ENCODE measurements around the gene LRRC8B.

Gene LRRC8B

DNA sequence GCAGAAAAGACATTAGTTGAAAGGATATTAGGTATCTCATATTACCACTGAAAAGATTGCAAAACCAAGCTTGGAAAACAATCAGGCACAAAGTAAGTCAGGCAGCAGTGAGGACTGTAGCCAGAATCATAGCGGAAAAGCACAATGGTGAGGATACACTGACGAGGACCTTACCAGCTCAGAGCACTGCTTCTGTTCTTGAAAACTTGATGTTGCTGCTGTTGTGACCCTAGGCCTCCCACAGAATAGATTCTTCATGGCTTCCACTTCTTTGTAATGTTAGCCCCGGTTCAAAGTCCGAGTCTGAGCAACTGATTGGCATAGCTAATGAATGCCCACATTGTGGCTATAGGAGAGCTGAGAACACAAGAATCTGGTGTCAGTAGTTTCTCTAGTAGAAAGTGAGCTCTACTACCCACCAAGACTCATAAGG is 63.1 kb downstream of the LRRC8B start:
- no peak for DNase-seq

DNA sequence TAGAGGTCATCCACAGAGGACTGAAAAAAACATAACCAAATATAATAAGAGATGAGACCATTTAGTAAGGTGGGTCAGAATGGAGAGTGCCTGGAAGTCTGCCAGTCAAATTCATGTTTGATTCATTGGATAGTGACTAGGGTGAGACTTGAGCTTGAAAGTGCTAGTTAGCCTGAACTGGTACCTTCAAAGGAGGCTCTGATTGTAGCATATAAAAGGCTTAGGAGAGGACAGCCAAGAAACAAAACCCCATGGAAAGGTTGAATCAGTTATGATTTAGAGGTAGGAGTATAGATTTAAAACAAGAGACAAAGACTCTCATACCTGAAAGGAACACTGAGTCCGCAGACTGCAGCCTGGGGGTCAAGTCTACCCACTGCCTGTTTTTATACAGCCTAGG is 63.9 kb downstream of the LRRC8B start:
- DNase-seq = no peak

DNA sequence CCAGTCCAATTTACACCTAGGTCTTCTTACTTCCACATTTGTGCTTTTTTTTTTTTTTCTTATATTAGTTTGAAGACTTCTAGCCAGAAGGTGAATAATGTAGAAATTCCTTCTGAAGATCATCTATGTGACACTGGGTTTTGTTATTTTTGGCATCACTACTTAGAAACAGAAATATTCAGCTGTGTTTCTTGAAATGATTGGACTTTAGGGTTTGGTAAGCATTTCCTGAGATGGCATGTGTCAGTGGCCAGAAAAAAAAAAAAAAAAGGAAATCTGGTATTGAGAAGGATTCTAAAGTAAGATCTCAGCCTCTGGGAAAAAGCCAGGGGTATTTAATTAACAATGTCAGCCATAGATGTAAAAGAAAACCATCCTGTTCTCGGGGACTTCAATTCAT is 64.9 kb downstream of the LRRC8B start:
- DNase-seq = no peak

DNA sequence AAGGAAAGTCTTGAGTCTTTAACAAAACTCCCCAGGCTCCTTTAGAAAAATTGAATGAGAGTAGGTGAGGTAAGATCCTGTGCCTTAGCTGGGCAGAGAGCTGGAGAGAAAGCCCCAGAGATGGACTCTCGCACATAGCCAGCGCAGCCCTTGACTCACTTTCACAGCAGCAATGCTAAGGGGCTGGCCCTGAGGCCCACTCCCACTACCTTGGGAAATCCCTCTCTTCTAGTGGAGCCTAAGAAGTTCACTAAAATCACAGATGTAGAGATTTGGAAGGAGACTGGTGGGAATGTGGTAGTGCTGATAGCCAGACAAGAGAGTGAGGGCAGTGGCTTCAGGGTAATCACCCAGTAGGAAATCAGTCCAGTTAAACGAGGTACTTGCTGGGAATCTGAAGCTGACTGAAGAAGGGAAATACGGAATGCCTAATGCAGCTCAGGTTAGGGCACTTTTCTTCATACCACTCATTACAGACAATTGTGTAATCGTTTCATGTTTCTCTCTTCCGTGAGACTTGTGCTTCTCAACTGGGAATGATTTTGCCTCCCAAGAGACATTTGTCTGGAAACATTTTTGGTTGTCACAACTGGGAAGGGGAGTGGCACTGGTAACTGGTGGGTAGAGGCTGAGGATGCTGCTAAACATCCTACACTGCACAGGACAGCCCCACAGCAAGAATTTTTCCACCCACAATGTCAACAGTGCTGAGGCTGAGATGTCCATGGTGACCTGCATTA is 65.9 kb downstream of the LRRC8B start:
- DNase-seq = no peak

DNA sequence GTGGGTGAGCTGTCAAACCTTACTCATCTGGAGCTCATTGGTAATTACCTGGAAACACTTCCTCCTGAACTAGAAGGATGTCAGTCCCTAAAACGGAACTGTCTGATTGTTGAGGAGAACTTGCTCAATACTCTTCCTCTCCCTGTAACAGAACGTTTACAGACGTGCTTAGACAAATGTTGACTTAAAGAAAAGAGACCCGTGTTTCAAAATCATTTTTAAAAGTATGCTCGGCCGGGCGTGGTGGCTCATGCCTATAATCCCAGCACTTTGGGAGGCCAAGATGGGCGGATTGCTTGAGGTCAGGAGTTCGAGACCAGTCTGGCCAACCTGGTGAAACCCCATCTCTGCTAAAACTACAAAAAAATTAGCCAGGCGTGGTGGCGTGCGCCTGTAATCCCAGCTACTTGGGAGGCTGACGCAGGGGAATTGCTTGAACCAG is 68.3 kb downstream of the LRRC8B start:
- peak; percentile 63 for DNase-seq

DNA sequence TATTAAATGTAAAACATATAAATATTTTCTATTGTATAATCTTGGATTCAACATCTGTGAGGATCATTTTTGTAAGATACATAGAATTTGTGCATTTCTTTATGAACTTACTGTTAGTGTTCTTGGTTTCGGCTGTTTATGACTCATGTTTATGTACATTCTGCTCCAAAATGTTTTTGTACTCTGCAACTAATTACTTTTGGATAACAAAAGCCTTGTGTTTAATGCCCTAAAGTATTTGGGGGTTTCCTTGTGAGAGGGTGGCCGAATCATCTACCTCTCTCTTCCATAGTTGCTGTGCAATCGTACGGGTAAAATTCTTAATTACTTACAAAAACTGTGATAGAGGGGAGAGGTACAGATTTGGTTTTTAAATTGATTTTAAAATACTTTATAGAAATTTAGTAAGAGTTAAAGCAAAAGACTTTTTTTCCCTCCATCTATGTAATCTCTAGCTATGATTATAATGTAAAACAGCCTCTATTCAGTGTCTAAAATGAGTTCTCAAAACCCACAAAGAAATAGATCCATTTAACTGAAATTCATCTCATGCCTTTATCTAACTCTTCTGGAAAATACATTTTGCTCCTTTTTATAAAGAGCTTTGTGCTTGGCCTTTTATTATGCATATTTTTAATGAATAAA is 69.6 kb downstream of the LRRC8B start:
- DNase-seq = no peak

DNA sequence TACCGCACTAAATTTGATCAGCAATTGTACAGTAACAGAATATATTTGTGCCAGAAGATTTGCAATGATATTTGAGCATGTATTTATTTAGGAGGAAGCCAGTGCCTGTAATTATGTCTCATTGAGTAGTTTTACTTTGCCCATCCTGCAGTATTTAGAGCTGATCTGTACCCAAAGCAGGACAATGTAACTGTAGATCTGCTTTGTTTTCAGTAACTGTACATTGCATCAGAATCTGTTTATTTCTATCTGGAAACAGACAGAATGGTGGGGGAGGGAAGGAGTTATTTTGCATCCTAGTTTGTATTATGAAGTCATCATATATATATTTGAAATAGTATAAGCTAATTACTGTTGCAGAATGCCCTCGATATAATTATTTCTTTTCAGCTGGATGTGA is 72.1 kb downstream of the LRRC8B start:
- DNase-seq = no peak

DNA sequence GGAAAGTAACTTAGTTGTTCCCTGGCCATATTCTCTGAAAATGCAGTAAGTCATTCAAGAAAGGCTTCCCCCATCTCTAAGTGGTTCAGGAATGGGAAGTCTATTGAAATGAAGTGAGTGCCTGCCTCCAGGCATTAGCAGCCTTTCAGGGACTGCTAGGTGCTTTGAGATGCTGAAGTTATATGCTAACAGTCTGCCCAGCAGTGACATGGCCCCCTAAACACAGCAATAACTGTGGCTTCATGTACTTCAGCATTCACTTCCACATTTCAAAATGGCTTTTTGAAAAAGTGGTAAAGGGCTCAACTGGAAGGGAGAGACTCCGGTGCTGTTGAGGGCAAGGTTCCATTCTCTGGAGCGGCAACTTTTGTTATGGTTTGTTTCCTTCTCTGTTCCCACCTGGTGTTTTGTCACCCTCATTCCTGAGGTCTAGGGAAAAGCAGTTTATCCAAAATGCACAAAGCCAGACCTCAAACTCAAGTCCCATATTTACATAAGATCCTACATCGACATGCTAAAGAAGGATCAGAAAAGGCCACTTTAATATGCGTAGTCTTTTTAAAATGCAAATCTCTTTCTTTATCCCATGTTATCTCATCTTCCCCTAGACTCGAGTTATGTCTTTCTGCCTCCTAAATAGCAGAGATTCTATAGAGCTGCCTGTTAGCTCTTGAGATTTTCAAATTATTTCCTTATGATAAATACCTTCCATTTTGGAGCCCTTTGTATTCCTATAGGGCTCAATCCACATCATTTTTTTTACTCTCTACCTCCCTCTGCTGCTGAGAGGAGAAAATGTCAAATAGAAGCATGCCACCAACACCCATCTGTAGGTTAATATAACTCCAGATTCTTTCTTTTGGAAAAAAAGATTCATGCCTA is 74.1 kb downstream of the LRRC8B start:
- peak; percentile 39 for DNase-seq

DNA sequence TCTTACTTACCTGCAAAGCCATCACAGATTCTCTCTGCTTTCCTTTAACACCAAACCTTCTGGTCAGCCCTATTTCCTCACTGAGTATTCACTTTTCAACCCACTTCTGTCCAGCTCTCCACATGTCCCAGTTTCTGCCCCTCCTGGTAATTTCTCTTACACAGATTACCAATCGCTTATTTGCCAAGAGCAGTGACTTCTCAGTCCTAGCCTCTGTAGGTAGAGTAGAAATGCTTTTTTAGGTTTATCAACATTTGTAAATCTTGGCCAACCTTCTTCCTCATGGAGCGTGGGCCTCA is 74.7 kb downstream of the LRRC8B start:
- no peak for DNase-seq

DNA sequence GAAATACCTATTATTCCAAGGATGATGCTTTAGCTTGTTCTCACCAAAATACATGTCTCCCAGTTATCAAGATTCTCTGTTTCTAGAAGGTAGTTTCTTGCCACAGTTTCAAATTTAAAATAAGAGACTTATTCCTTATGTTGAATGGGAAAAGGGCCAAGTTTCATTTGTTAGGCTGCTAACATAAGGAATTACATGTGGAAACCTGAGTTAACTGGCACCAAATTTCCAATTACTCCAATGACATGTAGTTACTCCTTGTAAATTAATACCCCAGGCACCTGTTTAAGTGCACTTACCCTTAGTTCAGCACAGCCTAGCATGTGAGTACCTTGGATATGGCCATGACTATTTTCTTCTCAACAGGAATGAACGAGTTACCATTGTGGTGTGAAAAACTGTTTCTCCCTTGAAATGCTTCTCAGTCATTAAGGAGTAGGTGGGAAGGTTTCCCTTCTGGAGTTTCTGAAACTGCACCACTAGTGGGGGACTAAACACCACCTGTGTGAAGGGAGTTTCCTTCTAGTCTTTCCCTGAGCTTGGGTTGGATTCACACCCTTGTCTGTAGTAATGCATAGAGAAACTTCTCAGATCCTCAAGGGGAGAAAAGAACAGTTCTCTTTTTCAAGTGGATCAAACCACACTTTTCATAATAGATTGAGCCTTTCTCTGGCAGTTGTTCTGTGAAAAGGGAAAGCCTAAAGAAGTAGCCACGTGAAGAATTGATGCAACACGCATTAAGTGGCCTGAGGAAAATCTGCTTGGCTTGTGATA is 76.0 kb downstream of the LRRC8B start:
- no peak for DNase-seq

DNA sequence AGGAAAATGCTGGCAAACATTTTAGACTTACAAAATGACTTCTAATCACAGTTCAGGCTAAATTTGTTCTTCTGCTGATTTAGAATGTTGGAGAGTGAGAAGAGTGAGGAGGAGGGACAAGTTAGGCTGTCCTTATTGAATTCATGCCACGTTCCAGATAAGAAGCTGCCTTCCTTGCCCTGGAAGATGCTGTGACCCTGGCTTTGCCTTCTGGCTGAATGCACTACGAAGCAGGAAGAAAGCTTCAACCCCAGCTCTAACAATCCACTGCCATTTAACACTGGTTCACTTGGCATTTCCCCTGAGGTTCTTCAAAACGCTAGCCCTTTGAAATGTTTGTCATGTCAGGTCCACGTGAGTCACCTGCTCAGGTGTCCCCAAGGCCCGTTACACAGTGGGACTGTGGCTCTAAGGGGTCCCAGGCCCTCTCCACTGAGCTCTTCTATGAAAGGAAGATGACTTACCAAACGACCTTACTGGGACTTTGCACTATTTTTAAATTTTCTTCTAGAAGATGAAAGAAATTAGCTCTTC is 78.3 kb downstream of the LRRC8B start:
- DNase-seq = no peak

DNA sequence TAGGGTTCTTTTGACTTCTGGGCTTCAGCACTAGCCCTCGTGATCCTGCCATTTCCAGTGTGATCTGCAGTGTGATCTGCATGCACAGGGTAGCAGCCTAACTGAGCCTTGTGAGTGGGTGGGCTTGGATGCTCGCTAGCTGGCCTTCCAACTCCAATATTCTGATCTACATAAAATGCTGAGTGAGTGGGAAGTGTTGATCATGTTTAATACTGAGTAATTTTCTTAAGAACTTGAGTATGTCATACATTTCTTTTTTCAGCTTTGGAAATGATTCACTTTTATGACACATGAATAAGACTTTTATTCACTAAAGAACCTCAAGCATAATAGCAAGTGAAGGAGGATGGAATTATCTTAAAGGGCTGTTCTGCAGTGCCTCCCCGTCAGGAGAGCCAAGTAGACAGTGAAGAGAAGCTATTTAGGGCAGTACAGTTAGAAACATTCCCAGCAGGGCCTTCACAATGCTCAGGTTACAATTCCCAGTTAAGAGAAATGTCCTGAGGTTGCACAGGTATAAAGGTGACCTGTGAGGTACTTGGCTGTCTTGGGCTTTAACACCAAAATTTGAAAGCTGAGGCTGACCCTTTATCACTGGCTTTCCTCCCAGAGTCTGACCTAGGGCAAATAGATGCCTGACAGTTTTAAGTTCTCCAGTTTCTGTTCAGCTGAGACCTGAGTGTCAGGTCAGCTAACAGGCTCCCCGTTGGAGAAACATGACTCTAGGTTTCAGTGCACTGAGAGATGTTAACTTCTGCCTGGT is 79.2 kb downstream of the LRRC8B start:
- DNase-seq = no peak

DNA sequence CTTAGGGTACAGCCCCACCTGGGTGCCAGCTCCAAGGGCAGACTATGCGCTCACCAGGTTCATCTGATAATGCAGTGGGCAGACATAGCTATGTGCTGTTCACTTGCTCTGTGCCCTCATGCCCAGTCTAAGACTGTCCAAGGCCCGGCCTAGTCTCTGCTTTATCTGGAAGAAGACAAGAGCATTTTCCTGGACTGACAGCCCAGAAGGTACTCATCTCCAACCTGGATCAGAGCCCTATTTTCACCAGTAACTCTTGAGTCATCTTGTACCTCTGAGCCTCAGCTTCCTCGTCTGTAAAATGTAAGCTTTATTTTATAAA is 79.7 kb downstream of the LRRC8B start:
- DNase-seq = no peak

DNA sequence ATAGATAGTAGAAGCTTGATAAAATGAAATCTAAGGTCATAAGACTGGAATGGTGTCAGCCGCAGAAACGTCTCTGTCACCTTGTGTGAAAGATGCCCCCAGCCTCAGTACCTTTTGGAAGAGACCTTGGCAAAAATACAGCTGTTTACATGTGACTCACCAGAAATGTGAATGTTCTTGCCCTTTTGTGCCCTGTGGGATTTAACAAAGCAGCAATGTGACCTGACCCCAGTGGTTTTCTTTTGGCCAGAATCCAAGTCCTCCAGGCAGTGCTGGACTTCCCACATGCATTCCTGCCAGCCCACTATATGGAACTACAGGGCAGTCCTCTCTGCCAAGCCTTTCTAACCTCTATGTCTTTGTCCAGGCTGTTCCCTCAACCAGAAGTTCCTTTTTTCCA is 81.1 kb downstream of the LRRC8B start:
- DNase-seq = no peak

DNA sequence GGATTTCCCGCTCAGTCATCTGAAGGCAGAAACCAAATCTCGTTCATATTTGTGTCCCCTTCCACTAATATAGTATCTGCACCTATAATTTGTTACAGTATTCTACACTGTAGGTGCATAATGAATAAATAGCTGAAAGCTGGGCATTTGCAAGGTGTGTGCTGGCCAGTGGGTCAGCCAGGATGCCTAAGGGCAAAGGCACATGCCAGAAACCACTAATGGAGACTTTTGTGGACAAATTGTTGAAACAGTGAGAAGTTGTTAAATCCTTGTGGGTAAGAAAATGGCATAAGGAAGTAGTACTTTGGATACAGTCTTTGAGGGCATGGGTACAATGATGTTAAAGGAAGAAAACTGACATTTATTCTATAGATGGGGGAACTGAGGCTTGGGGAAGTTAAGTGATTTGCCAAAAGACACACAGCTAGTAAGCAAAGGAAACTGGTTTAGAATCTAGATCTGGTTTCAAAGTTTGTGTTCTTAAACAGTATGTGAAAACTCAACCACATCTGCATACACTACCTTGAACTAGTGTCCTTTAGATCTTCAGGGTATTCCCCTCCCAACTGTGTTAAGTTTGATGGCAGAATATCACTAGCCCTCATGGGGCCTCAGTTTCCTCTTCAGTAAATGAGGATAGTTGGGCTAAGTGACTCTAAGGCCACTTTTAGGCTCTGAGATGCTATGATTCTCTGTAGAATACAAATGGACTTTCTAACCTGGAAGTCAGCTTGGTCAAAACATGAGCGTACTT is 81.8 kb downstream of the LRRC8B start:
- no peak for DNase-seq

DNA sequence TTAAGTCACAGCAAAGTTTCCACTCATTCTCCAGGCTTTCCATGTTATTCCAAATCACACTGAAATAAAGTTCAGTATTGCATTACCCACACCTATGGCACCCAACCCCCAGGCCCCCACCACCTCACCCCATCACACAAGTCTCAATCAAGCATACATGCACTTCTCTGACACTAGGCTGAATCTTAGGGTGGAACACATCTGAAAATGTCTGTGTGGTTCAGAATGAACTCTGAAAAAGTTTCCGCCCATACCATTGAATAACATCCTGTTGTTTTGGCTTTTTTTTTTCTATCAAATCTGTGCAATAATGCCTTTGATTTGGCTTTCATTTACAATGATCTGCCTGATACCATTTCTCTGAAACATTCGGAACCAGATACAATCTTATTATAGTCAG is 82.5 kb downstream of the LRRC8B start:
- no peak for DNase-seq

DNA sequence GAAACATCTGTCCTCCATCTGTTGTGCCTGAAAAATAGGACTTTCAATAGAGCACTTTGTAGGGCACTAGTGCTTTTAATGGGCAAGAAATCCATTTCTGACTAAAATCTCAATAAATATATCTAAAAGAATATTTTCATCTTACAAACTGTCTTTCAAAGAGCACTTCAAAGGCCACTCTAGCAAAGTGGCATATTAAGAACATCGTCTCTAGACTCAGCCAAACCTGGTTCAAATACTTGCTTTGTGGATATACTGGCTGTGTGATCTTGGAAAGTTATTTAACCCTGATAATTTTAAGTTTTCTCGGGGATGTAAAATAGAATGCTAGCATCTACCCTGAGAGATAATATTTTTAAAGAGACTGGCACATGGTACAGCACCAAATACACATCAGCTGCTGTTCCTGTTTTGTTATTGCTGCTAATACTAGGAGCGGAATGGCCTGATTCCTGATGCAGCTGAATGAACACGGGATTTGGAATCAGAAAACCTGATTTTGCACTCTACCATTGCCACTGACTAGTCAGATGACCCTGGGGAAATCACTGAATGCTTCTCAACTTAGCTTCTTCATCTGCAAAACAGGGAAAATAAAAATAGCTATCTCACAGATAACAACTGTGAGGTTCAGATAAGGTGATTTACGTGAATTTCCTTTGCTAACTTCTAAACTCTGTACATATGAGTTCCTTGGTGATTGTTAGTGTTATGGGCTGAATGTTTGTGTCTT is 83.1 kb downstream of the LRRC8B start:
- no peak for DNase-seq

DNA sequence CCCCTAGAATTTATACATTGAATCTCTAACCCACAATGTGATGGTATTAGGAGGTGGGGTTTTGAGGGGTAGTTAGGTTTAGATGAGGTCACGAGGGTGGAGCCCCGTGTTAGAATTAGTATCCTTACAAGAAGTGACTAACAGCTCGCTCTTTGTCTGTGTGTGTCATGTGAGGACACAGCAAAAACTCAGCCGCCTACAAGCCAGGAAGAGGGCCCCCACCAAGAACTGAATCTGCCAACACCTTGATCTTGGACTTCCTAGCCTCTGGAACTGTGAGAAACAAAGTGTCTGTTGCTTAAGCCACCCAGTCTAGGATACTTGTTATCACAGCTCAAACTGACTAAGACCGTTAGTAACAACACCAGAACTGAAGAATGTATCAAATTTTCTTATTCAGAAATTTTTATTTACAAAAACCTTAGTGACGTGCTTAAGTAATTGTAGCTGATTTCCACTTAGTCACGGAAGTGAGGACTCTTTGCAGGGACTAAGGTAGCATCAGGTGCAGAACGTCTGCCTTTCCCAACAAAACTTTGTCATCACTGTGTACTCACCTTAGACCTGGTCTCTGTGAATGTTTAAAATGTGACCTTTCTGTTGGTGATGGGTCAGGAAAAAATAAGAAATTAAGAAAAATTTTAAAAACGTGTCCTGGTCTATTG is 83.8 kb downstream of the LRRC8B start:
- DNase-seq = no peak

DNA sequence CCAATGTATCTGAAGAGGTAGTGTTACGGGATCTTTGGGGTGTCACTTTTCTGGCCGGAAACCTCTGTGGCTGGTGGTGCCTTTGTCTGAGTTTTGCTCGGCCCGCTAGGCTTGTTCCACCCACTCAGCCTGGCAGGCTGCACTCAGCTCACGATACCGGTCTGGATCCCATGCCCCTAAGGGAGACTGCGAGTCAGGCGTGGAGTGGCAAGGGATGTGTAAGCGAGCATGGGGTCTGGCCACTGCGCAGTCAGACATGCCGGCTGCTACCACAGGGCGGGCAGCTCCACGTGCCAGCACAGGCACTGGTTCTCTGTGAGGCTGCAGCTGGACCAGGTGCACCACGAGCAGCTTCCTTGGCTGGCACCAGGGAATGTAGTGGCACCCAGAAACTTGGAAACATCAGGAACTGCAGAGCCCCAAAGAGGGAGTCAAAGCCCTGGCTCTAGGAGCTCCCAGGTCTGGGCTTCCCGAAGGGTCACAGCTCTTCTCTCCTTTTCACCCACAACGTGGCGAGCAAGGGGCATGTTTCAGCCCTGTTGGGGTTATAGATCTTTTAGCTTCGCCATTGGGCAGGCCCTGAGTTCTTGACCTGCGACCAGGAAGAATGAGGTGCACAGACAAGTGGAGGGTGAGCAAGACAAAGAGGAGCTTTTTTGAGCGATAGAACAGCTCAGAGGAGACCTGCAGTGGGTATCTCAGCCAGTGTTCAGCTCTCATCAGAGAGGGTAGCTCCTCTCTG is 84.5 kb downstream of the LRRC8B start:
- no peak for DNase-seq
